ENCODE results near the gene DRC3. TPM values are rescaled to one million over a fixed set of nuclear protein-coding genes. Genes with fewer than 3 reads are reported as not detected.

The DRC3 gene
- total RNA-seq, 1 donor from 2014 or later, result 0.74 TPM

DNA sequence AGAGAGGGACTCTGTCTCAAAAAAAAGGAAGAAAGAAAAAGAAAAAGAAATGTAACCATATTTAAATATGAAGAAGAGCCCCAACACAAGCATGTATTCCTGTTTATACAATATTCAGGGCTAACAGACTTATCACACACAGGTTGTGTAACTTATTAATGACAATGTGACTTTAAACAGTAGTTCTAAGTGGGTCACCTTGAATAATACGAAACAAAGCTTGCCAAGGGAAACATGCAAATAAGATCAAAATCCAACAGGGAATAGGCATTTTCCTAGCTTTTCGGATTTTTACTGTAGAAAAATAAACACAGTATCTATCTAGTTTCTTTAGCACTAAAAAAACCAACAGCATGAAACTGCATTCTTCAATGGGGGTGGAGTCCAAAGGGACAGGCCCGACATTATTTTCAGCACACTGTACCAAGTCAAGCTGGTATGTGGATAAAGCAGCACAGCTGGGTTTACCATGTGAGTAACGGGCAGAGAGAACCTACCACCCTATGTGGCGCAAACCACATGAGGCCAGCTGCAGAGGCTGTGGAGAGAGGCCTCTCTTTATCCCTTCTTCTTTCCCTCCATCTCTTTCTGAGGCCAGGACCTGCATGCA is 45.7 kb upstream of the DRC3 start:
- intact Hi-C loops (cut with DNase I), result loop anchor here (10.0 kb wide), 1 partner anchor 112 kb away; no protein-coding TSS in a partner anchor
- Histone ChIP-seq H3K9me3 (no peaks in the 10 kb centered on the region), H3K4me1 (peaks cover 43% of the 10 kb centered on the region), H3K4me3 (no peak overlapping the region), H3K36me3 (peaks cover 0 to 4% of the 10 kb centered on the region in 2 donors), H3K27me3 (no peaks in the 10 kb centered on the region), H3K27ac (no peak overlapping the region)
- TF ChIP-seq POLR2AphosphoS5 (IDR thresholded peaks at IDR 0.05; ENCODE audit: insufficient read depth in 1 of 2, low read depth in 1 of 2) (no peak), POLR2A (IDR thresholded peaks at IDR 0.05) (no peak)
- TF ChIP-seq, protein P1, sequence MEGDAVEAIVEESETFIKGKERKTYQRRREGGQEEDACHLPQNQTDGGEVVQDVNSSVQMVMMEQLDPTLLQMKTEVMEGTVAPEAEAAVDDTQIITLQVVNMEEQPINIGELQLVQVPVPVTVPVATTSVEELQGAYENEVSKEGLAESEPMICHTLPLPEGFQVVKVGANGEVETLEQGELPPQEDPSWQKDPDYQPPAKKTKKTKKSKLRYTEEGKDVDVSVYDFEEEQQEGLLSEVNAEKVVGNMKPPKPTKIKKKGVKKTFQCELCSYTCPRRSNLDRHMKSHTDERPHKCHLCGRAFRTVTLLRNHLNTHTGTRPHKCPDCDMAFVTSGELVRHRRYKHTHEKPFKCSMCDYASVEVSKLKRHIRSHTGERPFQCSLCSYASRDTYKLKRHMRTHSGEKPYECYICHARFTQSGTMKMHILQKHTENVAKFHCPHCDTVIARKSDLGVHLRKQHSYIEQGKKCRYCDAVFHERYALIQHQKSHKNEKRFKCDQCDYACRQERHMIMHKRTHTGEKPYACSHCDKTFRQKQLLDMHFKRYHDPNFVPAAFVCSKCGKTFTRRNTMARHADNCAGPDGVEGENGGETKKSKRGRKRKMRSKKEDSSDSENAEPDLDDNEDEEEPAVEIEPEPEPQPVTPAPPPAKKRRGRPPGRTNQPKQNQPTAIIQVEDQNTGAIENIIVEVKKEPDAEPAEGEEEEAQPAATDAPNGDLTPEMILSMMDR (IDR thresholded peaks at IDR 0.05), result no peak
- no peak for DNase-seq (ENCODE audit: extremely low spot score in 2 of 2)

DNA sequence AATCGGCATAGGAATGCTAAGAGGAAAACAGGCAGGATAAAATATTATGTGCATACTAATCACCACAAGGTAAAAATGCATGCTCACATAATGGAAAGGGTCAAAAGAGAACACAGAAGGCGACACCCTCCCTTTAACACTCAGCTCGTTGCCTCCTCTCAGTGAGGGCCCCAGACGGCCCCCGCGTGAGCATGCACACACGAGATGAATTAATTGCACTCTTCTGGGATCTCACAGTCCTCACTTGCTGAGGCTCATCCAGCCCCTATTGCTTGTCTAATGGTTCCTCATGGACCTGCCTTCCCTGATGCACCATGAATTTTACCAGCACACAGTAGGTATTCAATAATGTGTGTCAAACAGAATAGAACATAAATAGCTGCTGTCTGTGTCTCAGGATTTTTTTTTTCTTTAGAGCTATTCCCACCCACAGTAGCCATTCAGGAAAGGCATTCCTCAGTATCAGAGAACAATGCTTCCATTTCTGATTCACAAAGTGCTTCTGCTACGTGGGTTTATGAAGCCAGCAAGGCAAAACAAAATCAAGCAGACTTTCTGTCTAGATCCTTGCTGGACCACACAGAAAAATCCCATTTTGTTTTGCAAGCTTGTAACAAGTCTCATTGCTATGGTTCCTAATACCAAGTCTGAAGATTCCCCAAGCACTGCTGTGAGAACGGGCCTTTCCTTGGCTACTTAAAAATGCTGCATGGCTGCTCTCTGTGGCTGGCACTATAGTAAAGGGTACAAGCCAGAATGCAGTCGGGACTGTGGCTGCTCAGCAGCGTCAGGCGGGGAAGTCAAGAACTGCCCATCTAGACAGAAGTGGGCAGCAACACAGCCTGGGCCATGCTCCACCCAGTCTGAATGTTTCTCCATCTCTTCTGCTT is 44.0 kb upstream of the DRC3 start:
- Histone ChIP-seq H3K4me1 (peaks cover 26% of the 10 kb centered on the region), H3K4me3 (no peak overlapping the region), H3K27me3 (no peaks in the 10 kb centered on the region), H3K27ac (no peak overlapping the region), H3K36me3 (peaks cover 0 to 4% of the 10 kb centered on the region in 2 donors), H3K9me3 (no peaks in the 10 kb centered on the region)
- TF ChIP-seq POLR2AphosphoS5 (IDR thresholded peaks at IDR 0.05; ENCODE audit: insufficient read depth in 1 of 2, low read depth in 1 of 2), result no peak
- no peak for TF ChIP-seq POLR2A (IDR thresholded peaks at IDR 0.05)
- TF ChIP-seq, protein P1 (IDR thresholded peaks at IDR 0.05), result no peak
- intact Hi-C loops (cut with DNase I), result loop anchor here (10.0 kb wide), 1 partner anchor 114 kb away; no protein-coding TSS in a partner anchor
- DNase-seq (ENCODE audit: extremely low spot score in 2 of 2), result no peak

DNA sequence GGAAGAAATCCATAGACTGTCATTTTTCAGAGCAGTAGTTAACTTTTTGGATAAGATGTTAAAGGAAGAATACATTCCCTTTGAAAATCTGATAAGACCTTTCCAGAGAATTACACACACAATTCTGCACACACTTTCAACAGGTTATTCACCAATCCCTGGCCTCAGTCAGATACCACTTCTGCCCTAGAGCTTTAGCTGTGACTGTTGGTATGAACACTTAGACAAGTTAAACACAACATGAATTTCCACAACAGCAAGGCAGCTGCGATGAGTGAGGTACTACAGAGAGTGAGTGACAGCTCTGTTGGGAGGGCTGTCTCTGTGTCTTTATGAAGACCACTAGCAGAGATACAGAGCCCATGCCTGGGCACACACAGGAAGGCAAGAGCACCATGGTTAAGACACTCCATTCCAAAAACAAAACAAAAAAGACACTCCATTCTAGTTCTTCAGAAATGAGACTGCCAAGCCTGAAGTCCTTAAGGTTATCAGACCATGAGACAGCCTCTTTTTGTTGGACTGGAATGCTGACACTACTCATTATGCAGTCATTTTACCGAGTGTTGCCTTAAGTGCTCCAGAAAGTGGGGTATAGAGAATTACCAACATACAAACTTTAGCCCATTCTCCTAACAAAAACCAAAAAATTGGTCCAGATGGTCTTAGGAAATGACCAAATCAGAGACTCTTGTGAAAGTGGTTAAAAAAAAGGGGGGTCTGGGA is 42.8 kb upstream of the DRC3 start:
- Histone ChIP-seq H3K4me1 (peaks cover 28% of the 10 kb centered on the region), H3K36me3 (peaks cover 0 to 4% of the 10 kb centered on the region in 2 donors), H3K27me3 (no peaks in the 10 kb centered on the region), H3K9me3 (no peaks in the 10 kb centered on the region), H3K27ac (no peak overlapping the region), H3K4me3 (no peak overlapping the region)
- intact Hi-C loops (cut with DNase I), result loop anchor here (10.0 kb wide), 1 partner anchor 115 kb away; no protein-coding TSS in a partner anchor
- TF ChIP-seq, protein P1 (IDR thresholded peaks at IDR 0.05), result no peak
- no peak for TF ChIP-seq POLR2A (IDR thresholded peaks at IDR 0.05)
- no peak for TF ChIP-seq POLR2AphosphoS5 (IDR thresholded peaks at IDR 0.05; ENCODE audit: insufficient read depth in 1 of 2, low read depth in 1 of 2)
- DNase-seq (ENCODE audit: extremely low spot score in 2 of 2), result no peak

- intact Hi-C loops (cut with DNase I), result no loop called here
- no peaks in the 10 kb centered on the region for H3K27me3 ChIP-seq
- no peak overlapping the region for H3K27ac ChIP-seq
- no peak for DNase-seq (ENCODE audit: extremely low spot score in 2 of 2)
- peaks cover 0 to 4% of the 10 kb centered on the region in 2 donors for H3K36me3 ChIP-seq
- TF ChIP-seq POLR2A (IDR thresholded peaks at IDR 0.05) (no peak), POLR2AphosphoS5 (IDR thresholded peaks at IDR 0.05; ENCODE audit: insufficient read depth in 1 of 2, low read depth in 1 of 2) (no peak)
- TF ChIP-seq, protein P1 (IDR thresholded peaks at IDR 0.05), result no peak
- H3K9me3 ChIP-seq, result no peaks in the 10 kb centered on the region
- H3K4me3 ChIP-seq, result no peak overlapping the region
- peaks cover 36% of the 10 kb centered on the region for H3K4me1 ChIP-seq
These were observed 42.0 kb upstream of the DRC3 start for GRCh38 chr17:17930674-17931073.

All from vagina (tissue), 2 donors.